ENCODE results near the gene ACER3.
"Not testable (repeated sequence)": the region's sequence is repeated elsewhere in the genome, so short reads cannot be mapped to it uniquely, and the experiment has no call there.

Gene ACER3

DNA sequence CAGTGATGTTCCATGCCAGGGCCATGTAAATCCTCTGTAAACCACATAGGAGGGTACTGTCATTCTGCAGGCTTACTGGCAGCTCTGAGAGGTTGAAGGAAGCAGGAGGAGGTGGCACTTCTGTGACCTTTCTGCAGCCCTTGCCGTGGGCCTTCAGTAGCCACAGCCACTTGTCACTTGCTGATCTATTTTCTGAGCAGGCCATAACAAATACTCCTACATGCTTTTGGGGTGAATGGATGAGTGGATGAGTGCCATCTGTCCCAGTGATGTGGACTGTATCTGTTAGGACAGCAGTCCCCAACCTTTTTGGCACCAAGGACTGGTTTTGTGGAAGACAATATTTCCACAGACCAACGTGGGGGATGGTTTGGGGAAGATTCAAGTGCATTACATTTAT, 183.6 kb downstream of the ACER3 start:
- no peak for DNase-seq

GRCh38 chr11:77044886-77045285, 184.2 kb downstream of the ACER3 start:
- no peak for DNase-seq

GRCh38 chr11:77046060-77046501, 185.4 kb downstream of the ACER3 start:
- DNase-seq, result no peak

DNA sequence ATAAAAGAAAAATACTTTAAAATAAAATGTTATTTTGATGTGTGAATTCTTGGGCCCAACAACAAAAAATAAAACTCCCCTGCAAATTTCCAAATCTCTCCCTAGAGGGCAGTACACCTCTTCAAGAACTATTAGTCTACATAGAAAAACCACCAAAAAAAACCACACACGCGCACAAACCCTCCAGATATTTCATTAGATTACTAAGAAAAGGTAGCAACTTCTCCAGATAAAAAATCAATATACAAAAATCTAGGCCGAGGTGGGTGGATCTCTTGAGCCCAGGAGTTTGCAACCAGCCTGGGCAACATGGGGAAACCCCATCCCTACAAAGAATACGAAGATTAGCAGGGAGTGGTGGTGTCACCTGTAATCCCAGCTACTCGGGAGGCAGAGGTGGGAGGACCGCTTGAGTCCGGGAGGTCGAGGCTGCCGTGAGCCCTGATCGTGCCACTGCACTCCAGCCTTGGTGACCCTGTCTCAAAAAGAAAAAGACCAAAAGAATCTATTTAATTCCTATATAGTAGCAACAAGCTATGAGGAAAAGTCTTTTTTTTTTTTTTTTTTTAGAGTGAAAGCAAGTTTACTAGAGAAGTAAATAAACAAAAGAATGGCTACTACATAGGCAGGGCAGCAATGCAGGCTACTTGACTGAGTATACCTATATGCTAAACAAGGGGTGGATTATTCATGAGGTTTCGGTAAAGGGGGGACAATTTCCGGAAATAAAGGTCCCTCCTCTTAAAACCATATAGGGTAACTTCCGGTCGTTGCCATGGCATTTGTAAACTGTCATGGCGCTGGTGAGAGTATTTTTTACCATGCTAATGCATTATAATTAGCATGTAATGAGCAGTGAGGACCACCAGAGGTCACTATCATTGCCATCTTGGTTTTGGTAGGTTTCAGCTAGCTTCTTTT, 186.5 kb downstream of the ACER3 start:
- peak; percentile 89 for DNase-seq

GRCh38 chr11:77047928-77048446, 187.3 kb downstream of the ACER3 start:
- DNase-seq, result not testable (repeated sequence)

- DNase-seq, result no peak
Measured at GRCh38 chr11:77049026-77049425, 188.3 kb downstream of the ACER3 start.

DNA sequence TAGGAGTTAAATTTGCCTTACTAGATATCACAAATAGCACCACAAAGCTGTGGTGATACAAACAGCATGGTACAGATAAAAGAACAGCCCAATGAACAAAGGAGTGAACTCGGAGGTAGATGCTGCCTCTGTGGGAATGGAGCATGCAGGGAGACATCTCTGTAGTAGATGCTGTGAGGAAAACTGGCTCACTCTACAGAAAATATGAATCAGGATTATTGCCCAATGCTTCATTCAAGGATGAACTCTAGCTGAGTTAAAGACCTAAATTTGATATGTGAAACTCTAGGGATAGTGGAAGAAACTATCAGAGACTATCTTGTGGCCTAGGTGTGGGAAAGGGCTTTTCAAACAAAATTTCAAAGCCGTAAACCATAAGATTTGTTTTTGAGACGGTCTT, 190.8 kb downstream of the ACER3 start:
- no peak for DNase-seq

GRCh38 chr11:77052518-77052917, 191.8 kb downstream of the ACER3 start:
- no peak for DNase-seq

DNA sequence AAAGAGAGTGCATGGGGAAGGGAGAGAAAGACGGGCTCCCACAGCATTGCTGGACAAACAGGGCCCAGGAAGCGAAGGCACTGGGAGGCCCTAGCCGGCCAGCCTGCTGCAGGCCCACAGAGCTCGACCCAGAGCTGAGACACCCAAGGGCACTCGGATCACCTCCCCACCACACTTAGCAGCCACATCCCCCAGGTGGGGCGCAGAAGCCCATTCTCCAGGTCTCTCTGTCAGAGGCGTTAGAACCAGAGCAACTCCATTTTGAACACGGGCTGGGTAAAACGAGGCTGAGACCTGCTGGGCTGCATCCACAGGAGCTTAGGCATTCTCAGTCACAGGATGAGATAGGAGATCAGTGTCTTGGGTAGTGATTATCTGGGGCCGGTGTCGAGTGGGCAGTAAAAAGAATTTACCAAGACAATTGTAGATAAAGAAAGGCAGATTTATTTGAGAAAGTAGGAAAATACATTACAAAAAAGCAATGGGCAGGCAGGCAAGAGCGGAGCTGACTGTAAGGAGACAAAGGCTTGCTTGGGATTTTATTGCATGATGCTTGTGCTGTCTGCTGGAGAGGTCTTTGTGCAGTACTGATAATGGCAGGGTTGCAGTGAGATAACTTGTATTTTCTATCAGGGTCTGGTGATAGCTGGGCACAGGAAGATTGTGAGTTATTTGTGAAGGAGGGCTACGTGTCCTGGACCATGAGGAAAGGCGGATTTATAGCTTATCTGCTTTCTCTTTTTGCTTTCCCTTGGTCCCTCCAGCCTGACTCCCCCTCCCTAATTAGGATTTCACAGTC, 192.7 kb downstream of the ACER3 start:
- DNase-seq, result no peak

DNA sequence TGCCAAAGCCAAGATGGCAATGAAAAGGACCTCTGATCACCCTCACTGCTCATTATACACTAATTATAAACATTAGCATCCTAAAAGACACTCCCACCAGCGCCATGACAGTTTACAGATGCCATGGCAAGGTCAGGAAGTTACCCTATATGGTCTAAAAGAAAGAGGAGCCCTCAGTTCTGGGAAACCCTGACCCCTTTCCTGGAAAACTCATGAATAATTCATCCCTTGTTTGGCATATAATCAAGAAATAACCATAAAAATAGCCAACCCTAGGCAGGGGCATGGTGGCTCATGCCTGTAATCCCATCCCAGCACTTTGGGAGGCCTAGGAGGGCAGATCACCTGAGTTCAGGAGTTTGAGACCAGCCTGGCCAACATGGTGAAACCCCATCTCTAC, 193.4 kb downstream of the ACER3 start:
- no peak for DNase-seq

DNA sequence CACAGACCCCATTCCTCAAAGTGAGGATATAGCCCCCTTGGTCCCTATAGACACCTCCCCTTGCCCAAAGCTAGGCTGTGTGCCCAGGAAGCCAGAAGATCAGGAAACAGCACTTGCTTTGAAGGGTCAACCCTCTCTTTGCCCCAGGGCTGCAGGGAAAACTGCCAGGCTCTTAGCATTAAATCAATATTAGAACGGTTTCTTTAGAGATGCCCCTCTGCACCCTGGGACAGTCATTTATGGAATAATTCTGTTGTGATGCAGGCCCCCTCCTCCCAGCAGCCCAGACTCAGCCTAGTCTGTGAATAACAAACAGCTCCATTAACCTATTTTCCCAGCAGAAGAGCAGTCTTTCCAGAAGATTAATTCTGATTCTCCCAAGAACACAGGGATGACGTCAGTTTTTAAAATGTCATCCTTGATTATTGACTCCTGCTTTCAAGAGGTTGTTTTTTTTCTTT, 194.4 kb downstream of the ACER3 start:
- peak; percentile 6 for DNase-seq

DNA sequence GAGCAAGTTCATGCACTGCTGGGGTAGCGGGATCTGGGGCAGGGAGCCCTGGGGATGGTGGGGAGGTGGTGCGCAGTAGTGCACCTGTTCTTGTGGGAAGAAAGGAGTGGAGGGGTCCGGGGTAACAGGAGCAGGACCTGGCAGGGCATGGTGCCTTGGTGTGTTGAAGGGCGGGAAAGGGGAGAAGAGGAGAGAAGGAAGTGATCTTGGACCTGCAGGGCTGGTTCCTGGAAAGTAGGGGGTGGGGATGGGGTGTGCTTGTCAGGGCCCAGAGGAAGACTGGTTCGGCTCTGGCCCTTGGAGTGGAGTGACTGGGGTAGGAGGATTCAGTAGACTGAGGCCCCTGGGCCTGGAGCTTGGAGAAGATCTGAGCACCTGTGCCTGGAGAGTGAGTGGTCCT, 195.2 kb downstream of the ACER3 start:
- DNase-seq, result no peak

GRCh38 chr11:77056814-77057402, 196.2 kb downstream of the ACER3 start:
- DNase-seq, result no peak

- no peak for DNase-seq
Measured at GRCh38 chr11:77057938-77058474, 197.3 kb downstream of the ACER3 start.

- DNase-seq, result no peak
Measured at GRCh38 chr11:77058900-77059299, 198.2 kb downstream of the ACER3 start.

GRCh38 chr11:77059806-77060205, 199.1 kb downstream of the ACER3 start:
- DNase-seq, result no peak

- DNase-seq, result no peak
Measured at GRCh38 chr11:77060234-77060633, 199.5 kb downstream of the ACER3 start.

GRCh38 chr11:77061258-77061657, 200.5 kb downstream of the ACER3 start:
- DNase-seq, result not testable (repeated sequence)

- DNase-seq, result no peak
Measured at GRCh38 chr11:77062924-77063323, 202.2 kb downstream of the ACER3 start.

DNA sequence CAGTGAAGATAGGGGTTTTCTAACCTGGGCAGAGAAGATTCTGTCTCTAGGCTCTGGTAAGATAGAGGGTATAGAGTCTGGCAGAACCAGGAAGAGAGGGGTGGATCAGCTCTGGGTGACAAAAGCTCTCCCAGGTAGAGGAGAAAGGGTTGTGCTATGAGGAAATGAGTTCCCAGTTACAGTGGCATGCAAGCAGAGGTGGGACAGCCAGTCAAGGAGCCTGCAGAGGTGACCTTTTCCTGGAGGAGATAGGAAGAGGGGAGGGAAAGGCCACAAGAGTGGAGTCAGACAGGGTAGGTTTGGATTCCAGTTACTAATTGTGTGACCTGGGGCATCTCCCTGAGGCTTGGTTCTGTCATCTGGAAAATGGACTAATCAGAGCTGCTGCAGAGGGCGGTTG, 202.7 kb downstream of the ACER3 start:
- DNase-seq, result no peak

GRCh38 chr11:77063861-77064260, 203.1 kb downstream of the ACER3 start:
- DNase-seq, result peak; percentile 13

GRCh38 chr11:77064648-77065217, 204.0 kb downstream of the ACER3 start:
- peak; percentile 7 for DNase-seq

DNA sequence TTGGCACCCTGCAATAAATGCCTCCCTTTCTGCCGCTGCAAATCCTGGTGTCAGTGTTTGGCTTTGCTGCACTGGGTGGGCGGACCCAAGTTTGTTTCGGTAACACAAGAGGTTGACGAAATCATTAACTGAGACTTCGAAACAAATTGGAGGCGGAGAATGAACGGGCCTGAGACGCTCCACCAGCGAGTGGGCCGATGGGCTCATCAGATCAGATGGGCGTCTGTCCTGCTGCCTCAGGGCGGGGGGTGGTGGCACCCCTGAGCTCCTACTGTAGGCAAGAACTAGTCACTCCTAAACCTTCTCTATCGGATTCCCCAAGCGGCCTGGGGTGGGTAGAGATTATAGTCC, 205.1 kb downstream of the ACER3 start:
- DNase-seq, result peak; percentile 56

Measured in femur (tissue), 1 donor.